Measurements from ENCODE around the gene GAL3ST3.
A peak's percentile ranks its signal among the peaks of the same experiment; 100 is the strongest.

The GAL3ST3 gene

GRCh38 chr11:66069715-66070603 is 21.0 kb upstream of the GAL3ST3 start, which contains the start of gene PACS1:
TSS of gene PACS1 (plus strand) at chr11:66070272. CDS start at chr11:66070487, 215 bp downstream.
- peak; percentile 74 for DNase-seq

GRCh38 chr11:66068923-66069714 is 20.2 kb upstream of the GAL3ST3 start:
- DNase-seq, result peak; percentile 31

- DNase-seq, result peak; percentile 69
These were observed 19.3 kb upstream of the GAL3ST3 start for GRCh38 chr11:66068154-66068821.

GRCh38 chr11:66067640-66068039 is 18.7 kb upstream of the GAL3ST3 start:
- DNase-seq, result no peak

GRCh38 chr11:66066751-66067150 is 17.8 kb upstream of the GAL3ST3 start:
- no peak for DNase-seq

- no peak for DNase-seq
These were observed 15.6 kb upstream of the GAL3ST3 start for GRCh38 chr11:66064571-66064970.

GRCh38 chr11:66063900-66064299 is 14.9 kb upstream of the GAL3ST3 start:
- DNase-seq, result no peak

- DNase-seq, result no peak
These were observed 13.4 kb upstream of the GAL3ST3 start for GRCh38 chr11:66062408-66062807.

GRCh38 chr11:66061268-66061667 is 12.3 kb upstream of the GAL3ST3 start:
- DNase-seq, result no peak

- no peak for DNase-seq
These were observed 11.2 kb upstream of the GAL3ST3 start for GRCh38 chr11:66059966-66060680.

- DNase-seq, result no peak
These were observed 7.5 kb upstream of the GAL3ST3 start for GRCh38 chr11:66056501-66056900.

GRCh38 chr11:66055021-66055420 is 6.1 kb upstream of the GAL3ST3 start:
- DNase-seq, result no peak

GRCh38 chr11:66052664-66052982 is 3.7 kb upstream of the GAL3ST3 start:
- DNase-seq, result no peak

GRCh38 chr11:66051766-66052663 is 3.1 kb upstream of the GAL3ST3 start, which contains the start of gene SF3B2:
TSS of gene SF3B2 (plus strand) at chr11:66052364. CDS start at chr11:66052385, 21 bp downstream.
- peak; percentile 96 for DNase-seq

GRCh38 chr11:66051371-66051765 is 2.4 kb upstream of the GAL3ST3 start:
- no peak for DNase-seq

GRCh38 chr11:66050581-66051231 is 1.7 kb upstream of the GAL3ST3 start:
- no peak for DNase-seq

GRCh38 chr11:66047541-66048365 is 1.2 kb downstream of the GAL3ST3 start:
- DNase-seq, result no peak

GRCh38 chr11:66046901-66047300 is 2.1 kb downstream of the GAL3ST3 start:
- no peak for DNase-seq

- DNase-seq, result peak; percentile 79
These were observed 3.8 kb downstream of the GAL3ST3 start for GRCh38 chr11:66045177-66045639.

GRCh38 chr11:66044757-66045156 is 4.2 kb downstream of the GAL3ST3 start:
- no peak for DNase-seq

Measured in central memory CD4-positive, alpha-beta T cell (primary cell).